ENCODE data around the gene CDK18.
"Not testable (repeated sequence)": the region's sequence is repeated elsewhere in the genome, so short reads cannot be mapped to it uniquely, and the experiment has no call there.

GRCh38 chr1:205482587-205482986 is 21.9 kb upstream of the CDK18 start:
- TF ChIP-seq CTCF, POLR2A (IDR thresholded peaks at IDR 0.05): not testable (repeated sequence)
